HepG2 (cell line): ENCODE measurements around the gene CNFN. TPM values are rescaled to one million over a fixed set of nuclear protein-coding genes. Genes with fewer than 3 reads are reported as not detected.

ENCODE experiments used
- ARNTL ChIP-seq: sonication (generic); formaldehyde crosslinking; IDR thresholded peaks from 2 replicates; pipeline ENCODE4 v1.4.0; 2020; ENCODE audit warnings: mild to moderate bottlenecking, missing genetic modification reagents
- ISL2 ChIP-seq: sonication (generic); formaldehyde crosslinking; IDR thresholded peaks from 2 replicates; pipeline ENCODE4 v1.5.0; 2020; ENCODE audit warnings: missing genetic modification reagents
- JUN ChIP-seq: sonication (generic); formaldehyde crosslinking; IDR thresholded peaks from 2 replicates; pipeline ENCODE4 v1.4.0; 2020; ENCODE audit warnings: mild to moderate bottlenecking, missing genetic modification reagents
- KDM6A ChIP-seq: IDR thresholded peaks from 2 replicates; pipeline ENCODE4 v1.6.1; 2016; ENCODE audit warnings: low read depth
- POGZ ChIP-seq: sonication (generic); formaldehyde crosslinking; IDR thresholded peaks from 2 replicates; pipeline ENCODE4 v1.4.0; 2020; ENCODE audit warnings: mild to moderate bottlenecking, missing genetic modification reagents
- POLR2A ChIP-seq, 2 experiments: IDR thresholded peaks; 2 replicates each; pipeline ENCODE4 v1.6.1; 2011; ENCODE audit warnings: low read depth in 2 of 2, low read length in 2 of 2, mild to moderate bottlenecking in 1 of 2, moderate library complexity in 1 of 2; ENCODE audit not compliant: insufficient read depth in 1 of 2
- PPARG ChIP-seq: conservative IDR thresholded peaks from 2 replicates; pipeline ENCODE4 v1.6.1; 2016; ENCODE audit warnings: missing biosample characterization, missing genetic modification reagents
- REPIN1 ChIP-seq: sonication (generic); formaldehyde crosslinking; IDR thresholded peaks from 2 replicates; pipeline ENCODE4 v1.8.0; 2022; ENCODE audit warnings: missing genetic modification reagents, low read depth, mild to moderate bottlenecking, borderline replicate concordance
- SRSF1 ChIP-seq: fragments of 200-400 bp; formaldehyde crosslinking; optimal IDR thresholded peaks from 2 replicates; pipeline ENCODE3; 2017; ENCODE audit warnings: mild to moderate bottlenecking, low read depth, low read length, moderate library complexity
- ZBTB7B ChIP-seq: sonication (generic); formaldehyde crosslinking; IDR thresholded peaks from 2 replicates; pipeline ENCODE4 v1.4.0; 2020; ENCODE audit warnings: missing genetic modification reagents
- ZNF333 ChIP-seq: sonication (generic); formaldehyde crosslinking; IDR thresholded peaks from 2 replicates; pipeline ENCODE4 v1.4.0; 2020; ENCODE audit warnings: mild to moderate bottlenecking, missing genetic modification reagents, borderline replicate concordance
- ZNF335 ChIP-seq: sonication (generic); formaldehyde crosslinking; IDR thresholded peaks from 2 replicates; pipeline ENCODE4 v1.4.0; 2020; ENCODE audit warnings: missing genetic modification reagents
- ZNF350 ChIP-seq: sonication (generic); formaldehyde crosslinking; IDR thresholded peaks from 2 replicates; pipeline ENCODE4 v1.4.0; 2020; ENCODE audit warnings: mild to moderate bottlenecking, low read depth, missing genetic modification reagents, borderline replicate concordance
- ZNF792 ChIP-seq: IDR thresholded peaks from 2 replicates; pipeline ENCODE4 v1.6.1; 2016
- ZSCAN22 ChIP-seq: sonication (generic); formaldehyde crosslinking; IDR thresholded peaks from 2 replicates; pipeline ENCODE4 v1.4.0; 2020; ENCODE audit warnings: mild to moderate bottlenecking, missing genetic modification reagents
- polyA plus RNA-seq, 8 experiments: library from polyadenylated mRNA; depleted of rRNA in 3 of 8; stranded (reverse) in 7 of 8; unstranded in 1 of 8; fragments of >200 nt; fragmentation: Illumina TruSeq in 4 of 8; extraction: Trizol in 4 of 8; gene quantifications; 2 replicates each; pipeline versions ENCODE4 v1.2.1 to v1.2.3, GENCODE V29; 2011 to 2016; ENCODE audit warnings: low read depth in 4 of 8, missing spikeins in 1 of 8, mixed read lengths in 1 of 8; ENCODE audit not compliant: insufficient read depth in 1 of 8
- total RNA-seq, 5 experiments: library from RNA; depleted of rRNA; stranded (reverse); fragments of >200 nt; fragmentation: Illumina TruSeq; extraction: Trizol; gene quantifications; 2 replicates each; pipeline ENCODE4 v1.2.3, GENCODE V29; 2016; ENCODE audit warnings: low read depth in 1 of 5
- TF ChIP-seq, protein P1 (sequence below): IDR thresholded peaks from 2 replicates; pipeline ENCODE4 v1.6.1; 2016; ENCODE audit warnings: mild to moderate bottlenecking
- TF ChIP-seq, protein P2 (sequence below): sonication (generic); formaldehyde crosslinking; IDR thresholded peaks from 2 replicates; pipeline ENCODE4 v1.4.0; 2020; ENCODE audit warnings: low read depth, missing genetic modification reagents
- TF ChIP-seq, protein P3 (sequence below): IDR thresholded peaks from 2 replicates; pipeline ENCODE4 v1.4.0; 2020; ENCODE audit warnings: mild to moderate bottlenecking, missing genetic modification reagents
- TF ChIP-seq, protein P4 (sequence below): IDR thresholded peaks from 2 replicates; pipeline ENCODE4 v1.6.1; 2016

The CNFN gene
- total and polyA plus RNA-seq, 2 of the 13 experiments (the other 11 are each of a cell fraction or from before 2014, with no cell fraction given), result 0.35 to 1.1 TPM

DNA sequence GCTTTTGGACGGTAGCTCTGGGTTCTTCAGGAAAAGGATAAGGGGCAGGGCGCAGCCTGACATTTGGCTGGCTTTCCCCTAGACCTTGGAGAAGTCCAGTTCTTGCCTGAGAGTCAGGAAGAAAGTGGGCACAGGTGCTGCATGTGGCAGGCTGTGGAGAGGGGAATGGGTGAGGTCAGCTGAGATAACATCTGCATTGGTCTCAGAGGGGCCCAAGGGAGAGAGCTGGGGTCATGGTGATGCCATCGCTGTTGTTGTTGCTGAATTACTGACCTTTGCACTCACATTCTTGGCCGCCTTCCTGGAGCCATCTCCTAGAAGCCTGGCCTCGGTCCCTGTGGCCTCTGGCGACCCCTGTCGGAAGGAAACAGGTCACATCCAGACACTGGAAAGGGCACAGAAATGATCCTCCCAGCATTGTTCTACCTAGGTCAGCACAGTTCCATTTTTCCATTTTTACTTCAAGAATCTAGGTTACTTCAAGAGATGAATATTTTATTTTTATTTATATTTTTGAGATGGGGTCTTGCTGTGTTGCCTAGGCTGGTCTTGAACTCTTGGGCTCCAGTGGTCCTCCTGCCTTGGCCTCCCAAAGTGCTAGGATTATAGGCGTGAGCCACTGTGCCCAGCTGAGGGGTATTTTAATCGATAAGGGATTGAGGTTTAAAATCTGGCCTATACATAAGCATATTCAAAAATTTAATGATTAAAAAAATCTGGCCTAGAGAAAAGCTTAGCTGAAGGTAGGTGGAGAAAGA is 43.6 kb upstream of the CNFN start (continued):
- TF ChIP-seq SRSF1 (no peak), REPIN1 (CRISPR knock-in tag) (0 out of 2 replicates have a peak, but pooled peaks have one; percentile 24), KDM6A (CRISPR knock-in tag) (peak; percentile 93), ZNF350 (peak; percentile 53; the same call in 1 of the 2 replicates), POLR2A (IDR thresholded peaks at IDR 0.05; ENCODE audit: insufficient read depth in 1 of 2, low read depth in 2 of 2, low read length in 2 of 2) (no peak), ARNTL (CRISPR knock-in tag) (peak; percentile 67; the same call in 1 of the 2 replicates), JUN (CRISPR knock-in tag) (peak; percentile 84; the same call in 1 of the 2 replicates), POGZ (CRISPR knock-in tag) (0 out of 2 replicates have a peak, but pooled peaks have one; percentile 36), ZBTB7B (CRISPR knock-in tag) (peak; percentile 70; the same call in 1 of the 2 replicates), PPARG (CRISPR knock-in tag) (peak; percentile 67; the same call in 1 of the 2 replicates), ISL2 (CRISPR knock-in tag) (no peak), ZSCAN22 (CRISPR knock-in tag) (0 out of 2 replicates have a peak, but pooled peaks have one; percentile 26), ZNF792 (CRISPR knock-in tag) (0 out of 2 replicates have a peak, but pooled peaks have one; percentile 57), ZNF333 (no peak), ZNF335 (CRISPR knock-in tag) (peak; percentile 72; the same call in 1 of the 2 replicates)
- TF ChIP-seq, protein P1, sequence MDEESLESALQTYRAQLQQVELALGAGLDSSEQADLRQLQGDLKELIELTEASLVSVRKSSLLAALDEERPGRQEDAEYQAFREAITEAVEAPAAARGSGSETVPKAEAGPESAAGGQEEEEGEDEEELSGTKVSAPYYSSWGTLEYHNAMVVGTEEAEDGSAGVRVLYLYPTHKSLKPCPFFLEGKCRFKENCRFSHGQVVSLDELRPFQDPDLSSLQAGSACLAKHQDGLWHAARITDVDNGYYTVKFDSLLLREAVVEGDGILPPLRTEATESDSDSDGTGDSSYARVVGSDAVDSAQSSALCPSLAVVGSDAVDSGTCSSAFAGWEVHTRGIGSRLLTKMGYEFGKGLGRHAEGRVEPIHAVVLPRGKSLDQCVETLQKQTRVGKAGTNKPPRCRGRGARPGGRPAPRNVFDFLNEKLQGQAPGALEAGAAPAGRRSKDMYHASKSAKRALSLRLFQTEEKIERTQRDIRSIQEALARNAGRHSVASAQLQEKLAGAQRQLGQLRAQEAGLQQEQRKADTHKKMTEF (CRISPR knock-in tag), result peak; percentile 83
- TF ChIP-seq, protein P2, sequence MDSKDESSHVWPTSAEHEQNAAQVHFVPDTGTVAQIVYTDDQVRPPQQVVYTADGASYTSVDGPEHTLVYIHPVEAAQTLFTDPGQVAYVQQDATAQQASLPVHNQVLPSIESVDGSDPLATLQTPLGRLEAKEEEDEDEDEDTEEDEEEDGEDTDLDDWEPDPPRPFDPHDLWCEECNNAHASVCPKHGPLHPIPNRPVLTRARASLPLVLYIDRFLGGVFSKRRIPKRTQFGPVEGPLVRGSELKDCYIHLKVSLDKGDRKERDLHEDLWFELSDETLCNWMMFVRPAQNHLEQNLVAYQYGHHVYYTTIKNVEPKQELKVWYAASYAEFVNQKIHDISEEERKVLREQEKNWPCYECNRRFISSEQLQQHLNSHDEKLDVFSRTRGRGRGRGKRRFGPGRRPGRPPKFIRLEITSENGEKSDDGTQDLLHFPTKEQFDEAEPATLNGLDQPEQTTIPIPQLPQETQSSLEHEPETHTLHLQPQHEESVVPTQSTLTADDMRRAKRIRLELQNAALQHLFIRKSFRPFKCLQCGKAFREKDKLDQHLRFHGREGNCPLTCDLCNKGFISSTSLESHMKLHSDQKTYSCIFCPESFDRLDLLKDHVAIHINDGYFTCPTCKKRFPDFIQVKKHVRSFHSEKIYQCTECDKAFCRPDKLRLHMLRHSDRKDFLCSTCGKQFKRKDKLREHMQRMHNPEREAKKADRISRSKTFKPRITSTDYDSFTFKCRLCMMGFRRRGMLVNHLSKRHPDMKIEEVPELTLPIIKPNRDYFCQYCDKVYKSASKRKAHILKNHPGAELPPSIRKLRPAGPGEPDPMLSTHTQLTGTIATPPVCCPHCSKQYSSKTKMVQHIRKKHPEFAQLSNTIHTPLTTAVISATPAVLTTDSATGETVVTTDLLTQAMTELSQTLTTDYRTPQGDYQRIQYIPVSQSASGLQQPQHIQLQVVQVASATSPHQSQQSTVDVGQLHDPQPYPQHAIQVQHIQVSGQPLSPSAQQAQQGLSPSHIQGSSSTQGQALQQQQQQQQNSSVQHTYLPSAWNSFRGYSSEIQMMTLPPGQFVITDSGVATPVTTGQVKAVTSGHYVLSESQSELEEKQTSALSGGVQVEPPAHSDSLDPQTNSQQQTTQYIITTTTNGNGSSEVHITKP (CRISPR knock-in tag), result peak; percentile 79; the same call in 1 of the 2 replicates
- TF ChIP-seq, protein P3, sequence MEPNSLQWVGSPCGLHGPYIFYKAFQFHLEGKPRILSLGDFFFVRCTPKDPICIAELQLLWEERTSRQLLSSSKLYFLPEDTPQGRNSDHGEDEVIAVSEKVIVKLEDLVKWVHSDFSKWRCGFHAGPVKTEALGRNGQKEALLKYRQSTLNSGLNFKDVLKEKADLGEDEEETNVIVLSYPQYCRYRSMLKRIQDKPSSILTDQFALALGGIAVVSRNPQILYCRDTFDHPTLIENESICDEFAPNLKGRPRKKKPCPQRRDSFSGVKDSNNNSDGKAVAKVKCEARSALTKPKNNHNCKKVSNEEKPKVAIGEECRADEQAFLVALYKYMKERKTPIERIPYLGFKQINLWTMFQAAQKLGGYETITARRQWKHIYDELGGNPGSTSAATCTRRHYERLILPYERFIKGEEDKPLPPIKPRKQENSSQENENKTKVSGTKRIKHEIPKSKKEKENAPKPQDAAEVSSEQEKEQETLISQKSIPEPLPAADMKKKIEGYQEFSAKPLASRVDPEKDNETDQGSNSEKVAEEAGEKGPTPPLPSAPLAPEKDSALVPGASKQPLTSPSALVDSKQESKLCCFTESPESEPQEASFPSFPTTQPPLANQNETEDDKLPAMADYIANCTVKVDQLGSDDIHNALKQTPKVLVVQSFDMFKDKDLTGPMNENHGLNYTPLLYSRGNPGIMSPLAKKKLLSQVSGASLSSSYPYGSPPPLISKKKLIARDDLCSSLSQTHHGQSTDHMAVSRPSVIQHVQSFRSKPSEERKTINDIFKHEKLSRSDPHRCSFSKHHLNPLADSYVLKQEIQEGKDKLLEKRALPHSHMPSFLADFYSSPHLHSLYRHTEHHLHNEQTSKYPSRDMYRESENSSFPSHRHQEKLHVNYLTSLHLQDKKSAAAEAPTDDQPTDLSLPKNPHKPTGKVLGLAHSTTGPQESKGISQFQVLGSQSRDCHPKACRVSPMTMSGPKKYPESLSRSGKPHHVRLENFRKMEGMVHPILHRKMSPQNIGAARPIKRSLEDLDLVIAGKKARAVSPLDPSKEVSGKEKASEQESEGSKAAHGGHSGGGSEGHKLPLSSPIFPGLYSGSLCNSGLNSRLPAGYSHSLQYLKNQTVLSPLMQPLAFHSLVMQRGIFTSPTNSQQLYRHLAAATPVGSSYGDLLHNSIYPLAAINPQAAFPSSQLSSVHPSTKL (CRISPR knock-in tag), result peak; percentile 96
- TF ChIP-seq, protein P4, sequence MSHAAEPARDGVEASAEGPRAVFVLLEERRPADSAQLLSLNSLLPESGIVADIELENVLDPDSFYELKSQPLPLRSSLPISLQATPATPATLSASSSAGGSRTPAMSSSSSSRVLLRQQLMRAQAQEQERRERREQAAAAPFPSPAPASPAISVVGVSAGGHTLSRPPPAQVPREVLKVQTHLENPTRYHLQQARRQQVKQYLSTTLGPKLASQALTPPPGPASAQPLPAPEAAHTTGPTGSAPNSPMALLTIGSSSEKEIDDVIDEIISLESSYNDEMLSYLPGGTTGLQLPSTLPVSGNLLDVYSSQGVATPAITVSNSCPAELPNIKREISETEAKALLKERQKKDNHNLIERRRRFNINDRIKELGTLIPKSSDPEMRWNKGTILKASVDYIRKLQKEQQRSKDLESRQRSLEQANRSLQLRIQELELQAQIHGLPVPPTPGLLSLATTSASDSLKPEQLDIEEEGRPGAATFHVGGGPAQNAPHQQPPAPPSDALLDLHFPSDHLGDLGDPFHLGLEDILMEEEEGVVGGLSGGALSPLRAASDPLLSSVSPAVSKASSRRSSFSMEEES (CRISPR knock-in tag), result peak; percentile 55; the same call in 1 of the 2 replicates
